NCI-H2196 (cell line): ENCODE results near the gene POLR3E.
"Not testable (repeated sequence)": the region's sequence is repeated elsewhere in the genome, so short reads cannot be mapped to it uniquely, and the experiment has no call there.

Experiments used
- DNase-seq: peaks from one replicate; lab custom pipeline; 2025; ENCODE audit not compliant: unreplicated experiment; lab: John Stamatoyannopoulos, UW

Gene POLR3E

GRCh38 chr16:22330326-22330725 is 33.1 kb downstream of the POLR3E start:
- DNase-seq, result no peak

GRCh38 chr16:22333457-22333994 is 36.3 kb downstream of the POLR3E start:
- DNase-seq, result no peak

- no peak for DNase-seq
These were observed 38.5 kb downstream of the POLR3E start for GRCh38 chr16:22335668-22336246.

- no peak for DNase-seq
These were observed 39.4 kb downstream of the POLR3E start for GRCh38 chr16:22336581-22336980.

- DNase-seq, result no peak
These were observed 39.8 kb downstream of the POLR3E start for GRCh38 chr16:22337045-22337444.

- DNase-seq, result no peak
These were observed 40.8 kb downstream of the POLR3E start for GRCh38 chr16:22337849-22338635.

- DNase-seq, result no peak
These were observed 43.7 kb downstream of the POLR3E start for GRCh38 chr16:22340945-22341344.

GRCh38 chr16:22342082-22342481 is 44.9 kb downstream of the POLR3E start:
- no peak for DNase-seq

GRCh38 chr16:22346483-22346882 is 49.3 kb downstream of the POLR3E start:
- DNase-seq, result no peak

GRCh38 chr16:22347100-22347820 is 50.1 kb downstream of the POLR3E start:
- no peak for DNase-seq

GRCh38 chr16:22348291-22348690 is 51.1 kb downstream of the POLR3E start:
- no peak for DNase-seq

GRCh38 chr16:22351017-22351416 is 53.8 kb downstream of the POLR3E start:
- not testable (repeated sequence) for DNase-seq

- DNase-seq, result no peak
These were observed 54.9 kb downstream of the POLR3E start for GRCh38 chr16:22352140-22352539.

- no peak for DNase-seq
These were observed 55.5 kb downstream of the POLR3E start for GRCh38 chr16:22352723-22353122.

- no peak for DNase-seq
These were observed 56.1 kb downstream of the POLR3E start for GRCh38 chr16:22353191-22353919.

- no peak for DNase-seq
These were observed 56.8 kb downstream of the POLR3E start for GRCh38 chr16:22353933-22354541.

GRCh38 chr16:22355487-22355908 is 58.3 kb downstream of the POLR3E start:
- no peak for DNase-seq

GRCh38 chr16:22356930-22357634 is 59.9 kb downstream of the POLR3E start:
- DNase-seq, result no peak

- no peak for DNase-seq
These were observed 60.4 kb downstream of the POLR3E start for GRCh38 chr16:22357635-22357971.

- DNase-seq, result no peak
These were observed 60.8 kb downstream of the POLR3E start for GRCh38 chr16:22358000-22358399.
